Activated naive CD8-positive, alpha-beta T cell treated with anti-CD3 and anti-CD28 coated beads, Interleukin-2, amount 10 ng/mL, durations not matched to agents 7 days and 5 days (primary cell): ENCODE results near the gene WNT2B. TPM values are rescaled to one million over a fixed set of nuclear protein-coding genes. Genes with fewer than 3 reads are reported as not detected.

Experiments
- ATAC-seq: fragments of 150-1000 bp; cut with Tn5 transposase; one replicate; pipeline ENCODE4 v1.10.0; 2021; ENCODE audit warnings: low read depth, moderate library complexity
- POLR2A ChIA-PET: fragments of 350-600 bp; sonication (Branson Sonifier 250); formaldehyde crosslinking; loops from one replicate; lab custom pipeline; 2021; ENCODE audit warnings: antibody characterized with exemption; lab: Charles Lee
- DNase-seq: peaks from one replicate; pipeline ENCODE4 v3.0.0; 2021
- H3K27ac Mint-ChIP-seq: one replicate; pipeline ENCODE4 v1.8.0; 2022; ENCODE audit warnings: mild to moderate bottlenecking, mixed read lengths
- H3K27me3 Mint-ChIP-seq: one replicate; pipeline ENCODE4 v1.8.0; 2022; ENCODE audit warnings: mild to moderate bottlenecking, moderate library complexity, mixed read lengths
- H3K36me3 Mint-ChIP-seq: one replicate; pipeline ENCODE4 v1.8.0; 2021; ENCODE audit warnings: mild to moderate bottlenecking, mixed read lengths
- H3K4me1 Mint-ChIP-seq: one replicate; pipeline ENCODE4 v1.8.0; 2021; ENCODE audit warnings: mixed read lengths
- H3K4me3 Mint-ChIP-seq: one replicate; pipeline ENCODE4 v1.8.0; 2022; ENCODE audit warnings: mild to moderate bottlenecking, moderate library complexity, mixed read lengths
- H3K9me3 Mint-ChIP-seq: one replicate; pipeline ENCODE4 v1.8.0; 2021; ENCODE audit warnings: mixed read lengths
- total RNA-seq, 2 experiments: library from RNA; stranded (reverse); gene quantifications; one replicate each; pipeline ENCODE4 v1.2.3, GENCODE V29; 2021

Gene WNT2B
- total RNA-seq, 2 experiments from 2014 or later = 0.22 to 0.34 TPM

DNA sequence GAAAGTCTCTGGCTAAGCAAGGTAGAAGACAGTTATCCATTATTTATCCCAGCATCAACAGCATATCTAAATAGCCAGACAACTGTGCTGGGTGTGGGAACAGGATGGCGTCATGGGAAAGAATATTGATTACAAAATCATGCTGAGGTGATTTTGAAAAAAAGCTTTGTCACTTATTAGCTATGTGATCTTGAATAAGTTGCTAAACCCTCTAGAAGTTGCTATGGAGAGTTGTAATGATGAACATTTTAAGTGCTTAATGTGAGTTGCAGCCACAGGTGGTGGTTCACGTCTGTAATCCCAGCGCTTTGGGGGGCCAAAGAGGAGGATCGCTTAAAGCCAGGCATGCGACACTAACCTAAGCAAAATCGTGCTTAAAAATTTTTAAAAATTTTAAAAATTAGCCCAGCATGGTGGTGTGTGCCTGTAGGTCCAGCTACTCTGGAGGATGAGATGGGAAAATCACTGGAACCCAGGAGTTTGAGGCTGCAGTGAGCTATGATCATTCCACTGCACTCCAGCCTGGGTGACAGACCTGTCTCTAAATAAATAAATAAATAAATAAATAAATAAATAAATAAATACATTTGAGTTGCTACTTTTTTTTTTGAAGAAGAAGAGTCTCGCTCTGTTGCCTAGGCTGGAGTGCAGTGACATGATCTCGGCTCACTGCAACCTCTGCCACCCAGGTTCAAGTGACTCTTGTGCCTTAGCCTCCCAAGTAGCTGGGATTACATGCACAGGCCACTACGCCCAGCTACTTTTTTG is 33.6 kb downstream of the WNT2B start:
- ATAC-seq (no peak), DNase-seq (no peak)
- no peaks in the 10 kb centered on the region for H3K27me3 Mint-ChIP-seq
- POLR2A ChIA-PET = no interaction called here
- peaks cover 5% of the 10 kb centered on the region for H3K36me3 Mint-ChIP-seq
- H3K4me3 Mint-ChIP-seq = no peak overlapping the region
- no peaks in the 10 kb centered on the region for H3K9me3 Mint-ChIP-seq
- H3K4me1 Mint-ChIP-seq = peaks cover 5% of the 10 kb centered on the region
- no peak overlapping the region for H3K27ac Mint-ChIP-seq

DNA sequence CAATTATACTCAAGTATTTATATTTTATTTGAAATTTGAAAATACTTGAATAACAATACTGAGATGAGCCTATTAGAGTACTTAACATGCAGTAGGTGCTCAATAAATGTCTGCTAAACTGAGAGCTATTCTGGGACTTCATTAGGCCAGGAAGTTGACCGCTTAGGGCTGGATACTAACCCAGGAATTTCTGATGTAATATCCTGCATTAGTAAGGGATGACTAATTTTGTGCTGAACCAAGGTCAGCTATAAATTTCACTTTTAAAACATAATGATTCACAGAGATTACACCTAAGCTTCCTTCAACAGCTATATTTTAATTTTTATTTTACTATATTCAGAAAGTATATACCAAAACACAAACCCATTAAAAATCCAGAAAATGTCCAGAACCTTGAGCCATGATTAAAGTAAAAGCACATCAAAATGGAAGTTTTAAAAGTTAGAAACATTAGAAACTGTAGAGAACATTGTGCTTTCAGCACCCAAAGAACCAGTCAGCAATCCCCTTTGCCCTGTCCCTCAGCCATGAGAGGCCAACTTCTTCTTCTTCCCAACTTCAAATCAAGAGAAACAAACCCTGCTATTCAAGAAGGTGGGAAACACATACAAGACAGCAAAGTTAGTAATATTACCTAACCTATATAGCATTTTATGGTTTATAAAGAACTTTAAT is 35.4 kb downstream of the WNT2B start:
- Mint-ChIP-seq H3K4me1 (peaks cover 5% of the 10 kb centered on the region), H3K9me3 (no peaks in the 10 kb centered on the region), H3K27ac (no peak overlapping the region), H3K36me3 (peaks cover 5% of the 10 kb centered on the region), H3K27me3 (no peaks in the 10 kb centered on the region), H3K4me3 (no peak overlapping the region)
- no peak for DNase-seq
- no peak for ATAC-seq
- POLR2A ChIA-PET = no interaction called here

DNA sequence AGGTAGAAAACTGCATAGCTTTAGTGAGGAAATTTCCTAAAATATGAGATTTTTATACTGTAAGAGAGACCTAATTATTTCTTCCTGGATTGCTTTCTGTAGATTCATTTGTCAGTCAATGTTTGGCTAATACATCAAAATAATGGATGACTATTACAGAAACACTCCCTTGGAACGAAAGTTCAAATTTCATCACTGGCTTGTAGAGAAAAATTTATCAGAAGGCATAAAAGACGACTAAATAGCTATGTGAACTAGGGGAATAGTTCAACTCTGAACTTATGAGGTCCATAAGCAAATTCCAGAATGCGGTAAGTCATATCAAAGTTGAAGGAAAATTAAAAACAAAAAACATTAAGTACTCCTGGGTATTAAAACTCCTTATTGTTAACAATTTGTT is 36.0 kb downstream of the WNT2B start:
- Mint-ChIP-seq H3K9me3 (no peaks in the 10 kb centered on the region), H3K27me3 (no peaks in the 10 kb centered on the region), H3K27ac (no peak overlapping the region), H3K4me3 (no peak overlapping the region), H3K36me3 (peaks cover 5% of the 10 kb centered on the region), H3K4me1 (peaks cover 5% of the 10 kb centered on the region)
- ATAC-seq (no peak), DNase-seq (no peak)
- POLR2A ChIA-PET = no interaction called here

DNA sequence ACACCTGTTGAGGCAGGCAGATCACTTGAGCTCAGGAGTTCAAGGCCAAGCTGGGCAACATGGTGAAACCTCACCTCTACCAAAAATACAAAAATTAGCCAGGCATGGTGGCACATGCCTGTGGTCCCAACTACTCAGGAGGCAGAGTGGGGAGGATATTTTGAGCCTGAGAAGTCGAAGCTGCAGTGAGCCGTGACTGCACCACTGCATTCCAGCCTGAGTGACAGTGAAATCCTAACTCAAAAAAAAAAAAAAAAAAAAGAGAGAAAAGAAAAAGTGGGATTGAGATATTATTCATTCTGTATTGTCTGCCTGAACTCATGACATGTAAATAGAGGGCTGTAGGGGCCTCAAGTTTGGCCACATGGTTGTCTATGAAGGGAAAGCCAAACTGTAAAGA is 37.3 kb downstream of the WNT2B start:
- no peaks in the 10 kb centered on the region for H3K4me1 Mint-ChIP-seq
- H3K27ac Mint-ChIP-seq = no peak overlapping the region
- POLR2A ChIA-PET = no interaction called here

DNA sequence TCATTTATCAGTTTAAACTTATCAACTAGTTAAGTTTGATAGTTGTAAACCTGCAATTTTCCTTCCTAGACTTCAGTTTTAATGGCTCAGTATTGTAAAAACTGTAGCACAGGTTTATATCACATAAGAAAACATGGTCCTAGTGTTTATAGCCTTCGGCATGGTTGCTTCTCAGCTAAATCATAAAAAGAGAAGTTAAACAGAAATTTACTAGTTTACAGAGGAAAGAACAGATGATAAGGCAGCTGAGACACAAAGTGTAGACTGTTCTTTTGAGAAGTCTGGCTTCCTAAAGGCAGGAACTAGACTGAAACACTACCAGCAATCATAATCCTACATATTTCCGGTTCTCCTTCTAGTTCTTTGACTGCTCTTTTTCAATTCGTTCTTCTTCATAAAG is 39.8 kb downstream of the WNT2B start:
- POLR2A ChIA-PET = no interaction called here
- no peak overlapping the region for H3K27ac Mint-ChIP-seq
- no peaks in the 10 kb centered on the region for H3K27me3 Mint-ChIP-seq
- H3K4me3 Mint-ChIP-seq = no peak overlapping the region
- ATAC-seq (no peak), DNase-seq (no peak)
- no peaks in the 10 kb centered on the region for H3K9me3 Mint-ChIP-seq
- H3K36me3 Mint-ChIP-seq = no peaks in the 10 kb centered on the region
- H3K4me1 Mint-ChIP-seq = no peaks in the 10 kb centered on the region

More for the DNA sequence above, 37.3 kb downstream of the WNT2B start:
- H3K4me3 Mint-ChIP-seq = no peak overlapping the region
- no peak for ATAC-seq
- peaks cover 3% of the 10 kb centered on the region for H3K36me3 Mint-ChIP-seq
- H3K27me3 Mint-ChIP-seq = no peaks in the 10 kb centered on the region
- DNase-seq = no peak
- no peaks in the 10 kb centered on the region for H3K9me3 Mint-ChIP-seq

DNA sequence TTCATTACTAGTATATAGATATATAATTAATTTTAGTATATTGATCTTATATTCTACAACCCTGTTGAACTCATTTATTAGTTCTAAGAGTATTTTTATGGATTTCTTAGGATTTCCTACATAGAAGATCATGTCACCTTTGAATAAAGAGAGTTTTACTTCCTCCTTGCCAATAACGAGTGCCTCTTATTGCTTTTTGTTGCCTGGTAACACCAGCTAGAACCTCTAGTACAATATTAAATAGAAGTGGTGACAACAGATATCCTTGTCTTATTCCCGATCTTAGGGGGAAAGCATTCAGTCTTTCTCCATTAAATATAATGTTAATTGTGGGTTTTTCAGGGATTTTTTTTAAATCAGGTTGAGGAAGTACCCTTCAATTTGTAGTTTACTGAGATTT is 40.8 kb downstream of the WNT2B start:
- Mint-ChIP-seq H3K27me3 (no peaks in the 10 kb centered on the region), H3K4me3 (no peak overlapping the region), H3K27ac (no peak overlapping the region), H3K4me1 (no peaks in the 10 kb centered on the region), H3K36me3 (no peaks in the 10 kb centered on the region), H3K9me3 (no peaks in the 10 kb centered on the region)
- POLR2A ChIA-PET = no interaction called here
- DNase-seq (no peak), ATAC-seq (no peak)

DNA sequence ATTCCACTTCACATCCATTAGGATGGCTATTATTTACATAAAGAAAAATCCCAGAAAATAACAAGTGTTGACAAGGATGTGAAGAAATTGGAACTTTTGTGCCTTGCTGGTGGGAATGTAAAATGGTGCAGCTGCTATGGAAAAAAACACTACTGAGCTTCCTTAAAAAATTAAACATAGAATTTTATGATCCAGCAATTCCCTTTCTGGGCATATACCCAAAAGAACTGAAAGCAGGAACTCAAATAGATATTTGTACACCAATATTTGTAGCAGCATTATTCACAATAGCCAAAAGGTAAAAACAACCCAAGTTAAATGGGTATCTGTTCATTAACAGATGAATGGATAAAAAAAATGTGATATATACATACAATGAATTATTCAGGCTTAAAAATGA is 45.6 kb downstream of the WNT2B start:
- Mint-ChIP-seq H3K36me3 (peaks cover 2% of the 10 kb centered on the region), H3K27me3 (no peaks in the 10 kb centered on the region), H3K27ac (no peak overlapping the region), H3K9me3 (no peaks in the 10 kb centered on the region), H3K4me1 (no peaks in the 10 kb centered on the region), H3K4me3 (no peak overlapping the region)
- DNase-seq (no peak), ATAC-seq (no peak)
- POLR2A ChIA-PET = no interaction called here

DNA sequence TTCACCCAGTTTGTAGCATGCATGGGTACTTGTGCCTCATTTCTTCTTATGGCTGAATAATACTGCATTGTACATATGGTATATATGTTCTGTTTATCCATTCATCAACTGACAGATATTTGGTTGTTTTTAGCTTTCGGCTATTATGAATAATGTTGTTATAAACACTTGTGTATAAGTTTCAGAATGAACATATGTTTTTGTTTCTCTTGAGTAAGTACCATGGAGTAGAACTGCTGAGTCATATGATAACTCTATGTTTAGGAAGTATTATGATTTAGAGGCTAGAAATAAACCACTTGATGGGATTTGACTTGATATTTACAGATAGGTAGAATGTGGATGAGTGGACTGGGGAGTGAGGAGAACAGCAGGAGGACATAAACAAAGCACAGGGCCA is 48.6 kb downstream of the WNT2B start:
- POLR2A ChIA-PET = no interaction called here
- Mint-ChIP-seq H3K27me3 (no peaks in the 10 kb centered on the region), H3K27ac (no peak overlapping the region)

DNA sequence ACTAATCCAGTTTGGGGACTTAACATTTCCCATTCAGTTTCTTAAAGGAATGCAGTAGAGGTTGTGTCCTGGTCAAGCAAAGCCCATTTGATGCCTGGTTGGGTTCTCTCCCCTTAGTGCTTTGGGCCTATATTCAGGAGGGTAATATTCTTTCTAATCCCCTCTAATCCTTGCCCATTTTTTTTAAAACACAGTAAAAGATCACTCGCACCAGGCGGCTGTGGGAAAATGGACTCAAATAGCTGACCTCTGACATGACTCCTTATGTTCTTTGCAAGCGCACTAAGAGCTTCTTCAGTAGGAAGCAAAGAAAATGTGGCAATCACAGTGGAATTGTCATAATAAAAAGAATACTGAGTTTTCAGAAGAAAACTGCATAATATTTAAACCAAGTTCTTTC is 49.9 kb downstream of the WNT2B start:
- no peak for ATAC-seq
- no peaks in the 10 kb centered on the region for H3K27me3 Mint-ChIP-seq
- no peaks in the 10 kb centered on the region for H3K4me1 Mint-ChIP-seq
- peaks cover 2% of the 10 kb centered on the region for H3K36me3 Mint-ChIP-seq
- POLR2A ChIA-PET = no interaction called here
- no peak for DNase-seq
- H3K4me3 Mint-ChIP-seq = no peak overlapping the region
- H3K27ac Mint-ChIP-seq = no peak overlapping the region
- H3K9me3 Mint-ChIP-seq = no peaks in the 10 kb centered on the region

More for the DNA sequence above, 48.6 kb downstream of the WNT2B start:
- no peak for ATAC-seq
- Mint-ChIP-seq H3K9me3 (no peaks in the 10 kb centered on the region), H3K4me3 (no peak overlapping the region), H3K4me1 (no peaks in the 10 kb centered on the region), H3K36me3 (peaks cover 2% of the 10 kb centered on the region)
- no peak for DNase-seq

DNA sequence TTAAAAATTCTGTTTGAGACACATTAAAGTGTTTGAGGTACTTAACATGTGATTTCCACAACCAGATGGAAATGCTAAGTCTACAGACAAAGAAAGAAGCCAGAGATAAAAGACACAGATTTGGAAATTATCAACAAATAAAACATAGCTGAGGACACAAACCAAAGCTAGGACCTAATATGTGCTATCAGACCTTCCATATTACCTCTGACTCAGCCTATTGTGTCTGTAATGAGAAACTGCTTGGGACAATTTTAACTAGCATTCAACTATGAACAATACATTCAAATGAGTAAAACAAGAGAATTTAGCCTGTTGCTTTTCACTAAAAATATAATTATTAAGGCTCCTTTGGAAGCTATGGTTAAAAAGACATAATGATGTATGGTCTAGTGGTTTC is 54.6 kb downstream of the WNT2B start:
- Mint-ChIP-seq H3K4me3 (no peak overlapping the region), H3K4me1 (no peaks in the 10 kb centered on the region), H3K27ac (no peak overlapping the region), H3K9me3 (no peaks in the 10 kb centered on the region), H3K36me3 (peaks cover 3% of the 10 kb centered on the region), H3K27me3 (no peaks in the 10 kb centered on the region)
- POLR2A ChIA-PET = no interaction called here
- DNase-seq (no peak), ATAC-seq (no peak)

DNA sequence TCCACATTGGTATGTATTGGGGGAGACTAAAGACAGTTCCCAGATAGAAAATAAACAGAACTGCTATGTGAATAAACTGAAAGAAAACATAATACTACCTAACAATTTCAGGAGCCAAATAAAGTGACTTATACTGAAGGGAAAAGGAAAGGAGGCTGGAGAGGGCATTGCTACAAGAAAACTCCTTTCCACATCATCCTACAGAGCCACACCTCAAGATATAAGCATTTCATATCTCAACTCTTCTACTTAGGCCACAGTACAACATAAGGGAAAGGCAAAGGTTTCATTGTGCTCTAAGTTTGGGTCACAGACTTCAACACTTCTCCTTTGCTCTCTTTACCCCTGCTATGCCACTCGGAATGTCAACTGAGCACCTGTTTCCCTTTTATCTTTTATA is 55.3 kb downstream of the WNT2B start:
- POLR2A ChIA-PET = no interaction called here
- peaks cover 3% of the 10 kb centered on the region for H3K36me3 Mint-ChIP-seq
- no peaks in the 10 kb centered on the region for H3K4me1 Mint-ChIP-seq
- ATAC-seq (no peak), DNase-seq (no peak)
- no peaks in the 10 kb centered on the region for H3K27me3 Mint-ChIP-seq
- H3K4me3 Mint-ChIP-seq = no peak overlapping the region
- H3K27ac Mint-ChIP-seq = no peak overlapping the region
- H3K9me3 Mint-ChIP-seq = no peaks in the 10 kb centered on the region

DNA sequence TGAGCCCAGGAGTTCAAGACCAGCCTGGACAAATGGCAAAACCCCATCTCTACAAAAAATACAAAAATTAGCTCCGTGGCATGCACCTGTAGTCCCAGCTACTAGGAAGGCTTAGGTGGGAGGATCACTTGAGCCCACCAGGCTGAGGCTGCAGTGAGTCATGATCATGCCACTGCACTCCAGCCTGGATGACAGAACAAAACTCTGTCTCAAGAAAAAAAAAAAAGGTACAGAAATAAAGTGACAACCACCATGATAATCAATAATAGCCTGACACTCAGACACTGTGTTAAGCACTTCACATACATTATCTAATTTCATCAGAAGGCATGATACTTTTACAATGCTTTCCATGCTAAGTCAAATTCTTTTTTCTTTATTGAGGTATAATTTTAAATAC is 57.0 kb downstream of the WNT2B start:
- H3K27me3 Mint-ChIP-seq = no peaks in the 10 kb centered on the region
- POLR2A ChIA-PET = no interaction called here
- no peaks in the 10 kb centered on the region for H3K4me1 Mint-ChIP-seq

DNA sequence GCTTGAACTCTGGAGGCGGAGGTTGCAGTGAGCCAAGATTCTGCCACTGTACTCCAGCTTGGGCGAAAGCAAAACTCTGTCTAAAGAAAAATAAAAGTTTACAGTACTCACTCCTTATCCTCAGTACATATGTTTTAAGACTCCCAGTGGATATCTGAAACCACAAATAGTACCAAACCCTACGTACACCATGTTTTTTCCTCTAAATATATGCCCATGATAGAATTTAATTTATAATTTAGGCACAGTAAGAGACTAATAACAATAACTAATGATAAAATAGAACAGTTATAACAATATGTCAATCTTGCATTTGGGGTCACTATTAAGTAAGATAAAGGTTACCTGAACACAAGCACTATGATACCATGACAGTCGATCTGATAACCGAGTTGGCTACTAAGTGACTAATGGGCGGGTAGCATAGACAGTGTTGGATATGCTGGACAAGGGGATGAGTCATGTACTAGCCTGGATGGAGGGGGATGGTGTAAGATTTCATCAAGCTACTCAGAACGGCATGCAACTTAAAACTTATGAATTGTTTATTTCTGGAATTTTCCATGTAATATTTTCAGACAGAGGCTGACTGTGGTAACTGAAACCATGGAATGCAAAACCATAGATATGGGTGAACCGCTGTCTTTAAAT is 66.5 kb downstream of the WNT2B start:
- Mint-ChIP-seq H3K4me1 (no peaks in the 10 kb centered on the region), H3K27me3 (no peaks in the 10 kb centered on the region), H3K4me3 (no peak overlapping the region), H3K9me3 (no peaks in the 10 kb centered on the region), H3K27ac (no peak overlapping the region), H3K36me3 (peaks cover 18% of the 10 kb centered on the region)
- POLR2A ChIA-PET = no interaction called here
- DNase-seq = no peak
- ATAC-seq = no peak

More for the DNA sequence above, 57.0 kb downstream of the WNT2B start:
- H3K36me3 Mint-ChIP-seq = peaks cover 5% of the 10 kb centered on the region
- H3K4me3 Mint-ChIP-seq = no peak overlapping the region
- DNase-seq = no peak
- ATAC-seq = no peak
- H3K27ac Mint-ChIP-seq = no peak overlapping the region
- no peaks in the 10 kb centered on the region for H3K9me3 Mint-ChIP-seq

DNA sequence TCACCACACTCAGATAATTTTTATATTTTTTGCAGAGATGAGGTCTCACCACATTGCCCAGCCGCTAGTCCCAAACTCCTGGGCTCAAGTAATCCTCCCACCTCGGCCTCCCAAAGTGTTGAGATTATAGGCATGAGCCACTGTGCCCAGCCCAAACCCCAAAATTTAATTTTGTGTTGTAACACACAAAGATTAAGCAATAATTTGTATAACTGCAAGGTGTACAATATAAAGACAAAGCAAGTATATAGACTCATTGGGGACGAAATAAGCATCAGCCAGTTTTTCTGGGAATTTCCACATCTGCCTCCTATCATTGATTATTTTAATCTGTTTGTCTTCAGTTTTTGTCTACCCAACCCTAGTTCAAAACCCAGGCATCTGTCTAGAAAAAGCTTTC is 67.5 kb downstream of the WNT2B start:
- Mint-ChIP-seq H3K4me3 (no peak overlapping the region), H3K27ac (no peak overlapping the region), H3K4me1 (no peaks in the 10 kb centered on the region), H3K9me3 (no peaks in the 10 kb centered on the region), H3K36me3 (peaks cover 18% of the 10 kb centered on the region), H3K27me3 (no peaks in the 10 kb centered on the region)
- ATAC-seq (no peak), DNase-seq (no peak)
- POLR2A ChIA-PET = no interaction called here
